Measurements from ENCODE around the gene CAPN5. TPM values are rescaled to one million over a fixed set of nuclear protein-coding genes. Genes with fewer than 3 reads are reported as not detected.

The CAPN5 gene
- total RNA-seq, 1 experiment from 2014 or later, result 27.4 TPM

GRCh38 chr11:77069336-77069968 is 2.7 kb downstream of the CAPN5 start:
- Mint-ChIP-seq H3K9me3 (no peaks in the 10 kb centered on the region), H3K36me3 (no peaks in the 10 kb centered on the region), H3K27ac (no peak overlapping the region), H3K4me1 (peaks cover 26% of the 10 kb centered on the region), H3K27me3 (ENCODE audit: low read depth) (peaks cover 17% of the 10 kb centered on the region), H3K4me3 (no peak overlapping the region)
- CTCF ChIA-PET, result interaction anchor here (0.8 to 1.6 kb wide), 2 partner anchors 22 to 45 kb away, joined by 6 read pairs; no protein-coding TSS in a partner anchor
- ATAC-seq, result no peak
- POLR2A ChIA-PET, result no interaction called here
- DNase-seq (ENCODE audit: low spot score), result no peak
- TF ChIP-seq ZMAT4 (CRISPR knock-in tag; IDR thresholded peaks at IDR 0.05), result no peak
- TF ChIP-seq ZBTB43 (CRISPR knock-in tag; IDR thresholded peaks at IDR 0.05), result no peak
- no peak for TF ChIP-seq FOXJ3 (CRISPR knock-in tag; IDR thresholded peaks at IDR 0.05; ENCODE audit: borderline replicate concordance)

GRCh38 chr11:77069969-77070582 is 3.3 kb downstream of the CAPN5 start:
- Mint-ChIP-seq H3K36me3 (no peaks in the 10 kb centered on the region), H3K4me1 (peaks cover 22% of the 10 kb centered on the region), H3K27me3 (ENCODE audit: low read depth) (peaks cover 11% of the 10 kb centered on the region), H3K27ac (no peak overlapping the region), H3K9me3 (no peaks in the 10 kb centered on the region), H3K4me3 (no peak overlapping the region)
- ATAC-seq (no peak), DNase-seq (ENCODE audit: low spot score) (no peak)
- CTCF ChIA-PET, result interaction anchor here (1.1 to 1.6 kb wide), 3 partner anchors 21 to 45 kb away, joined by 3 to 6 read pairs (median 3); no protein-coding TSS in a partner anchor
- TF ChIP-seq ATF1 (CRISPR knock-in tag; IDR thresholded peaks at IDR 0.05) (no peak), ZNF263 (CRISPR knock-in tag; IDR thresholded peaks at IDR 0.05; ENCODE audit: low read depth) (no peak), GTF2I (CRISPR knock-in tag; conservative IDR thresholded peaks at IDR 0.05) (no peak), ZBTB21 (CRISPR knock-in tag; IDR thresholded peaks at IDR 0.05; ENCODE audit: borderline replicate concordance) (no peak), KAT7 (CRISPR knock-in tag; IDR thresholded peaks at IDR 0.05; ENCODE audit: borderline replicate concordance) (no peak), NFYB (CRISPR knock-in tag; conservative IDR thresholded peaks at IDR 0.05; ENCODE audit: low read depth) (no peak), NR2C2 (CRISPR knock-in tag; IDR thresholded peaks at IDR 0.05) (no peak), FOXP1 (CRISPR knock-in tag; IDR thresholded peaks at IDR 0.05; ENCODE audit: borderline replicate concordance) (no peak), RORB (CRISPR knock-in tag; IDR thresholded peaks at IDR 0.05) (no peak), ZNF121 (CRISPR knock-in tag; IDR thresholded peaks at IDR 0.05) (no peak), IRF2 (CRISPR knock-in tag; IDR thresholded peaks at IDR 0.05; ENCODE audit: borderline replicate concordance, low read depth) (no peak), ZSCAN18 (CRISPR knock-in tag; IDR thresholded peaks at IDR 0.05) (no peak), TCF7 (CRISPR knock-in tag; IDR thresholded peaks at IDR 0.05; ENCODE audit: low read depth) (no peak), ZMAT4 (CRISPR knock-in tag; IDR thresholded peaks at IDR 0.05) (no peak), ATF3 (CRISPR knock-in tag; conservative IDR thresholded peaks at IDR 0.05) (no peak), CBFB (CRISPR knock-in tag; IDR thresholded peaks at IDR 0.05; ENCODE audit: low read depth) (no peak), TEAD4 (CRISPR knock-in tag; IDR thresholded peaks at IDR 0.05) (no peak), RELA (CRISPR knock-in tag; IDR thresholded peaks at IDR 0.05; ENCODE audit: borderline replicate concordance) (no peak), ESRRA (CRISPR knock-in tag; IDR thresholded peaks at IDR 0.05; ENCODE audit: borderline replicate concordance) (no peak)
- POLR2A ChIA-PET, result interaction anchor here (0.6 kb wide), 1 partner anchor 23 kb away, joined by 8 read pairs; no protein-coding TSS in a partner anchor
